HL-60/S4 treated with retinoic acid at 250 ng/mL for 4 days and 3 days (cell line): ENCODE data around the gene OR2C3.
"Not testable (repeated sequence)": the region's sequence is repeated elsewhere in the genome, so short reads cannot be mapped to it uniquely, and the experiment has no call there.

Experiments
- in situ Hi-C: fragments of 300-500 bp; cut with MboI; formaldehyde crosslinking; loops from 2 replicates; pipeline ENCODE4 v1.7.0; 2022; ENCODE audit warnings: low sequenced_read_pairs

Gene OR2C3

GRCh38 chr1:247518613-247518891 lies 17.7 kb downstream of the OR2C3 start:
- in situ Hi-C loops = loop anchor here (25.0 kb wide), 1 partner anchor 506 kb away; the partner anchor contains the start of gene ZNF695

- in situ Hi-C loops = loop anchor here (25.0 kb wide), 1 partner anchor 506 kb away; the partner anchor contains the start of gene ZNF695
These were observed 18.2 kb downstream of the OR2C3 start for GRCh38 chr1:247517795-247518612.

- in situ Hi-C loops = loop anchor here (25.0 kb wide), 1 partner anchor 495 kb away; the partner anchor contains the start of gene ZNF695
These were observed 29.4 kb downstream of the OR2C3 start for GRCh38 chr1:247506831-247507230.

GRCh38 chr1:247500865-247501264 lies 35.4 kb downstream of the OR2C3 start:
- in situ Hi-C loops = loop anchor here (25.0 kb wide), 1 partner anchor 489 kb away; the partner anchor contains the start of gene ZNF695

GRCh38 chr1:247496581-247497285 lies 39.5 kb downstream of the OR2C3 start:
- in situ Hi-C loops = no loop called here

GRCh38 chr1:247494767-247495166 lies 41.5 kb downstream of the OR2C3 start:
- in situ Hi-C loops = no loop called here

- in situ Hi-C loops = no loop called here
These were observed 43.1 kb downstream of the OR2C3 start for GRCh38 chr1:247493106-247493505.

- in situ Hi-C loops = no loop called here
These were observed 44.9 kb downstream of the OR2C3 start for GRCh38 chr1:247491328-247491727.

- in situ Hi-C loops = no loop called here
These were observed 49.2 kb downstream of the OR2C3 start for GRCh38 chr1:247487057-247487456.

- in situ Hi-C loops = no loop called here
These were observed 53.5 kb downstream of the OR2C3 start for GRCh38 chr1:247482747-247483146.

GRCh38 chr1:247476328-247477058 lies 59.7 kb downstream of the OR2C3 start:
- in situ Hi-C loops = not testable (repeated sequence)

GRCh38 chr1:247475793-247476192 lies 60.4 kb downstream of the OR2C3 start:
- in situ Hi-C loops = no loop called here
